GM18502 (cell line): ENCODE measurements around the gene CDC42EP2.

ENCODE experiments used
- ATAC-seq: cut with Tn5 transposase; IDR thresholded peaks from one replicate; pipeline ENCODE4 v1.9.1; 2021; ENCODE audit warnings: mild to moderate bottlenecking; ENCODE audit not compliant: unreplicated experiment, poor library complexity

The CDC42EP2 gene

DNA sequence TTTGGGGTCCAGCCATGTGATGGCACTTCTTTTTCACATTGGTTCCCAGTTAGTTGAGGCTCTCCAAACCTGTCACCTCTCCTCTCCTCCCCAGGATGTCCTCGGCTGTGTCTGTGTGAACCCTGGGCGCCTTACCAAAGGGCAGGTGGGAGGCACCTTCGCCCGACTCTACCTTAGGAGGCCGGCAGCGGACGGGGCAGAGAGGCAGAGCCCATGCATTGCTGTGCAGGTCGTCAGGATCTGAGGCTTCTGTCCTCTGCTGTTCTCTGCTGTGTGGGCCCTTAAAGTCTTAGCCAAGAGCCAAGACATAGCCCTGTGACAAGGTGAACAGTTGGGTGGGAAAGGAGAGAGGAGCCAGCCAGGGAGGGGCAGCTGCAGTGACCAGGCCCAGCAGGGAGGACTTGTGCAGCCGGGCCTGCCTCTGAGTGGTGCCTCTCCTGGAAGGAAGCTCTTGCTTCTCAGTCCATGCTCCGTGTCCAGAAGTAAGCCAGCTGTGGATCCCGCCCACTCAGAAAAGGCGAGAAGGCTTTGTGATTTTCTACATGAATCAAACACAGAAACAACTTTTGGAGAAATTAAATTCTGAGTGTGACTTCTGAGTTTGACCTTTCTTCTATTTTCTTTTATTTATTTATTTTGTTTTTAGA, 17.5 kb upstream of the CDC42EP2 start:
- ATAC-seq: no peak

DNA sequence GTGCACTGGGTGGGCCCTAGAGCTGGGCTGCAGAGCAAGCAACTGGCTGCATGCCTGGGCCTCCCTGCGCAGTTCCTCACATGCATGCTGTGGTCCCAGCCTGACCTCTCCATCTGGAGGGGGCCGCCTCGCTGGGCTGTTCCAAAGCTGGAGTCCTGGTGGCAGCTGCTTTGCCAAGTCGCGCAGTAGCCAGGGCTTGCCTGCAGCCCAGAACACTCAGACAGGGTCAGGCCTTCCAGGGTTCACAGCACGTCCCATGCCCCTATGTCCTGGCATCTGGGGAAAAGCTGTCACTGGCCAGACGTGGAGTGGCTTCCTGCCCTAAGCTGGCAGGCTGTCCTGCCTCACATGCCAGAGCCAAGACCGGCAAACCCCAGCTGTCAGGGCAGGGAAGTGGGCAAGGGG, 16.5 kb upstream of the CDC42EP2 start:
- ATAC-seq: no peak

DNA sequence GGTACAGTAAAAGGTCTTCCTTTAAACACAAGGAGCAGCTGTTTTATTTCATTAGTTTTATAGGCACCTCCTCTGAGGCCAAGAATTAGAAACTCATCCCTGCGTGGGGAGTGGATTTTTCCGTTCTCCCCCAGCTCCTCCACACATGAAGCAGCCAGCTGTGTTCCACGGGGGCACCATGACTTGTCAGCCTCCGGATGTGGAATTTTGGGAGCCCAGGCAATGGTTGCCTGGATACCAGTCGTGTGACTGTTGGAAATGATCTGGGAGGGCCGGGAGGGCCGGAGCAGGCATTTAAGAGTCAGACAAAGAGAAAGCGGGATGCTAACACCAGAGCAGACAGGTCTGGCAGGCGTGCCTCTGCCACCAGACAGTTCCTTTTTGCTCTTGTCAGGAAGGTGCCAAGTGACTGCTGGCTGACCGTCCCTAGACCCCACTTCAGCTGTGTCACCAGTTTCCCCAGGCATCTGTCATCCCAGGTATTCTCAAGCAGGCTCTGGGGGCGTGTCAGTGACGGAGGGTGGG, 15.9 kb upstream of the CDC42EP2 start:
- no peak for ATAC-seq

DNA sequence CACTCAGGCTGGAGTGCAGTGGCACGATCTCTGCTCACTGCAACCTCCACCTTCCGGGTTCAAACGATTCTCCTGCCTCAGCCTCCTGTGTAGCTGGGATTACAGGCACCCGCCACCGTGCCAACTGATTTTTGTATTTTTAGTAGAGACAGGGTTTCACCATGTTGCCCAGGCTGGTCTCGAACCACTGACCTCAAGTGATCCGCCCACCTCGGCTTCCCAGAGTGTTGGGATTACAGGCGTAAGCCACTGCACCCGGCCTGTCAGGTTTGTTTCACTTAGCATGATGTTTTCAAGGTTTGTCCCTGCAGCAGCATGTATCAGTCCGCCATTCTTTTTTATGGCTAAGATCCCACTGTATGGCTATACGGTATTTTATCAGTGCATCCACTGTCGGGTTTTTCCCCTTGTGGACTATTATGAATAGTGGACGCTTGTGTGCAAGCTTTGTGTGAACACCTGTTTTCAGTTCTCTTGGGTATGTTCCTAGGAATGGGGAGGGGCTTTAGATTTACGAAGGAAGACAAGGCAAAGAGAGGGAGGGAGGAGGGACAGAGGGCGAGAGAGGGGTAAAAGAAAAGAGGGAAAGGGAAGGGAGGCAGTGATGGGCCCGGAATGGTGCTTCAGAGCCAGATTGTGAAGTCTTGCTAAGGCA, 13.9 kb upstream of the CDC42EP2 start:
- ATAC-seq: no peak

DNA sequence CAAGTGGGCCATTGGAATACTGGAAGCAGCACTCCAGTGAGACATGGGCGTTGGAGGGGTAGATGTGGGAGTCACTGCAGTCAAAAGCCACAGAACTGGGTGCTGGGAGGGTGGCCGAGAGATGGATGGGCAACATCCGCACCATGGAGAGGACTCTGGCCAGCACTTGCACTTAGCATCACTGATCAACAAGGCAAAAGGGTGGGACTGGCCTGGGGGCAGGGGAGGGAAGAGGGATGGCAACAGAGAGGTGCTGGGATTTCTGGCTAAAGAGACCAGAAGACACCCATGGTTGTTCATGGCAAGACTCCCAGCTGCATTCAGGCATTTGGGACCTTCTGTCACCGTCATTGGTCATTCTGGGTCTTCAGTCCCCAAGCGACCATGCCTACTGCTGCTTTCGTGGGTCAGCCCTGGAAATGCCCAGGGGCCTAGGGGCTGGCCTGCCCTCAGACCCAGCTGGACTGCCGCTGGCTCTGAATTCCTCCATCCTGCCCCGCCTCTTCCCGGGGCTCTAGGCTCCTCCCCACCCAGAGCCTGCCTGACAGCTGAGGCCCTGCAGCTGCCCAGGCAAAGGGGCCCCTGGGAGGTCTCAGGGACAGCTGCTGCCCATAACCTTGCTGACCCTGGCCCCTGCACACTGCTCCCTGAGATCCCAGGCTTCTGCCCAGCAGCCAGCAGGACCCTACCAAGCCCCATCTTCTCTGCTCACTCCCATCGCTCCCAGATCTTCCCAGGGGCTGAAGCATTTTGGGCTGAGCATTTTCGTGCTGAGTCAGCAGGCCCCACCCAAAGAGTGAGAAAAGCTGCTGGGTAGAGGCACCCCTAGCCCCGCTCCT, 13.0 kb upstream of the CDC42EP2 start:
- no peak for ATAC-seq

DNA sequence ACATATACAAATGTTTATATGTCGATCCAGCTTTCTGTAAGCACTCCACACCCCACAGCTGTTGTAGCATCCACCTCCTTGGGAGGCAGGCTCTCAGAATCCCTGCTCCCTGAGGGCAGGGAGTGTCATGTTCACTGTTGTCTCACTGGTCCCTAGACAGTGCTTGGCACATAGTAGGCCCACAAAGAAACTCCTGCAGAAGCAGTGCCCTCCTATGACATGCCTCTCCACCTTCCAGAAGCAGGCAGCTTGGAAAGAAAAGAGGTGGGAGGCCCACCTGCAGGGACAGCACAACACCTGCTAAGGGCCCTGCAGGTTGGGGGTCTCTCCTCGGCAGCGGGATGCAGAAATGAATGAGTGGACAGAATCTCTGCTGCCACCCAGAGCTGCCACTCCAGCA, 11.1 kb upstream of the CDC42EP2 start:
- ATAC-seq: no peak

DNA sequence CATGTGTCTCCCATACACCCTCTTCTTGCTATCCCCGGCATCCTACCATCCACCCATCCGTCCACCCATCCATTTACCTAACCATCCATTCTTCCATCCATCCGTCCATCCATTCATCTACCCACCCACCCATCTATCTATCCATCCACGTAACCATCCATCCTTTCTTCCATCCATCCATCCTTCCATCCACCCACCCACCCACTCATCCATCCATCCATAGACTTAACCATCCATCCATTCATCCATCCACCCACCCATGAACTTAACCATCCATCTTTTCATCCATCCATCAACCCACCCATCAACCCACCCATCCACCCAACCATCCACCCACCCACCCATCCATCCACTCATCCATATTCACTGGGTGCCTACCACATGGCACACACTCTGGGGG, 10.6 kb upstream of the CDC42EP2 start:
- ATAC-seq: no peak

DNA sequence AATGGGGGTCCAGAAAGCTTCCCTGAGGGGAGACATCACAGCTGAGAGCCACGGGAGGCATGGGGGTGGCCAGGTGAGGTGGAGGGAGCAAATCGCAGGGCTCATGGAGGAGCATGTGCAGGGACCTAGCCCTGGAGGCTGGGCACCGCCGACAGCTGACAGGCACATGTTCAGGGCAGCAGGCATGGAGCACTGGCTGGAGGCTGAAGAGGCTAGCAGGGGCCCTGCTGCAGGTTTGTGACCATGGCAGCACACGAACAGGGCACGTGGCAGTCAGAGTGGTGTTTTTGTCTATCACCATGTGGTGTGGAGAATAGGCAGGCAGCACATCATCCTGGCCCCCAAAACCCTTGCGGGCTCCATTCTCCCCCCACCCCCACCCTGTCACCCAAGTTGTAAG, 10.1 kb upstream of the CDC42EP2 start:
- no peak for ATAC-seq

DNA sequence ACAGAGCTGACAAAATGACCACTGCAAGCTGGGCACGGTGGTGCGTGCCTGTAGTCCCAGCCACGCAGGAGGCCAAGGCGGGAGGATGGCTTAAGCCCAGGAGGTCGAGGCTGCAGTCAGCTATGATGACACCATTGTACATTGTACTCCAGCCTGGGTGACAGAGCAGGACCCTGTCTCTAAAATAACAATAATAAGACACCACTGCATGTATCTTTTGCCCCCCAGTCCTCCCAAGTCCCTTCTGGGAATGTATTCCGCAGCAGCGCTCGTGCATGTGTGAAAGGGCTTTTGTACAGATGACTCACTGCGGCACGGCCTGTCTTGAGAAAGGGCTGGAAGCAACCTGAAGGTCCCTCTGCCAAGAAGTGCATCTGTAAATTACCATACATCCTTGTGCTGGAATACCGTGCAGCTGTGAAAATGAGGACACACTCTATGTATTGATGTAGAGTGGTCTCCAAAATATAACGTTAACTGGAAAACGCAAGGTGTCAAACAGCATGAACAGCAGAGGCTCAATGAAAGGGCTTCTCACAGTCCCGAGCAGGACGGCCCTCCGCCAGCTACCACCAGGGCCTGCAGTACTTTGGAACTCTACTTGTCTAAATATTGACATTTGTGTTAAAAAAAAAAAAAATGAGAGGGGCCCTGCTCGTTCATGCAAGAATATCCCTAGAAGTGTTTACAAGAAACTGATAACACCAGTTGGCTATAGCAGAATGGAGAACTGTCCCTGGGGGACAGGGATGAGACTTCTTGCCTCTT, 9.0 kb upstream of the CDC42EP2 start:
- ATAC-seq: no peak

DNA sequence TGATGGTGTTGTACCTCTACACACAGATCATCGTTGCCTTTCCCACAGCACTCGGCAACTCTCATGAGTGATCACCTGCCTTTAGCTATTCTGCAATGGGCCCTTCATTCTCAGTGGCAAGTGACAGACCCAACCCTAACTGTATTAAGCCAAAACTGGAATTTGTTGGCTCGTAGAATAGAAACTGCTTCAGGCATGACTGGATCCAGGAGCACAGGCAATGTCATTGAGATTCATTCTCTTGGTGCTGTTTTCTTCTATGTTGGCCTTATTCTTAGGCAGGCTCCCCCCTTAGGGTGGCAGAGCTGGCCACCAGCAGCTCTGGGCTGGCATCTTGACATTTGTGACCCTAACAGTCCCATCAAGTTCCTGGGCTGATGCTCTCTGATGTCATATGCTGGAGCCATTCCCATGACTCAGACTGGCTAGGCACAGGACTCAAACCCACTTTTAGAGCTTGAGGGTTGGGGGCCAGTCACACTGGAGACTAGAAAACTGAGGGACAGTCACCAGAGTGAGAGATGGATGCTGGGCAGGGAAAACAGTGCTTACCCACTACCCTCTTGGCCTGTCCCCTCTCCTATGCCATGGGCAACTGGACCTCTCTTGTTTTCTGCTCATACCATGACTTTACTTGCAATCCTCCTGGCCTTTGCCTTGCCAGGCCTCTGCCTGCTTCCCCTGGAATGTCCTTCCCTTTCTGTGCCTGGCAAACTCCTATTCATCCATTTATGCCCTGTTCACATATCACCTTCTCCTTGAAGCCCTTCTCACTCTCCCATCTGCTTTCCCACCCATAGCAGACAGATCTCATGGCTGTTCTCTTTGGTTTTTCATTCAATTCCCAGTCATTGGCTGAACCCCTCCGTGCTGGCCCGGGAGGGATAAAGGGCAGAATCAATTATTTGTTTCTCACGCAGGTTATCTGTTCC, 7.1 kb upstream of the CDC42EP2 start:
- no peak for ATAC-seq

DNA sequence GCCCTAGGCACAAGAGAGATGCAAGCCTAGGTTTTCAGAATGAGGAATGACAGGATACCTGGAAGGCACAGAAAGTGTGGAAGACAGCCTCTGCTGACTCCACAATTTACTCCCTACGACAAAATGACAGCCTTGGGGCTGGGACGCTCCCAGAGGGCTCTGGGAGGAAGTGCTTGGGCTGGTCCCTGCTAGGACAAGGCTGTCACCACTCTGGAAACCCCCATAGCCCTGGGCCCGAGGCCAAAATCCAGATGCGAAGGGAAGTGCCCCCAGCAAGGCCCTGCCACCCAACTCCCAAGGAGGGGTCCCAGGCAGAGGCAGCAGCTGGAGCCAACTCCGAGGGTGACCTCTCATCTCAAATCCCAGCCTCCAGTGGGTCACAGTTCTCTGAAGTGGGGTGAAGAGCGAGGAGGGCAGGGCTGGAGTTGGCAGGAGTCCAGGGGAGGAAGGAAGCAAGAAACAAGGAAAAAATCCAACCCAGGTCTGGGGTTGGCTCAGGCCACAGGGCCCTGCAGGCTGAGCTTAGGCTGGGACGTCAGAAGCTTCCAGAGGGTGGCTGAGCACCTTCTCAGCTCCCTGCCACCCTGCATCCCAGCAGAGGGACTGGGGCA, 6.3 kb upstream of the CDC42EP2 start:
- ATAC-seq: no peak

DNA sequence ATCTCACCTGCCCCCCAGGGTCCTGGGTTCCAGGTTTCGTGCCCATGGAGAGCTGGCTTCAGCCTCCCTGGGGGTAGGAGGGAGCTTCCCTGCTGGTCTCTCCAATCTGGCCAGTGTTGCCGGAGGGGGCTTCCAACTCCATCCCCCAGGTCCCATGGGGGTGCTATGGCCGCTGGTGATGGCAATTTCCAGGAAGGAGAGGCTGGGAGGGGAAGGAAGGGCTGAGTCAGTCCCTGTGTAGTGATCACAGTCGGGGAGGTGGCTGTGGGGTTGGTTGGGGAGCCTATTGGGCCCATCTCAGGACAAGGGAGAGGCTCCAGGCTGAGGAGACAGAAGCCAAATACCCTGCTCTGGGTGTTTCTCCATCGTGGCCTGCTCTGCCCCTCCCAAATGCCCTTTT, 5.7 kb upstream of the CDC42EP2 start:
- no peak for ATAC-seq

DNA sequence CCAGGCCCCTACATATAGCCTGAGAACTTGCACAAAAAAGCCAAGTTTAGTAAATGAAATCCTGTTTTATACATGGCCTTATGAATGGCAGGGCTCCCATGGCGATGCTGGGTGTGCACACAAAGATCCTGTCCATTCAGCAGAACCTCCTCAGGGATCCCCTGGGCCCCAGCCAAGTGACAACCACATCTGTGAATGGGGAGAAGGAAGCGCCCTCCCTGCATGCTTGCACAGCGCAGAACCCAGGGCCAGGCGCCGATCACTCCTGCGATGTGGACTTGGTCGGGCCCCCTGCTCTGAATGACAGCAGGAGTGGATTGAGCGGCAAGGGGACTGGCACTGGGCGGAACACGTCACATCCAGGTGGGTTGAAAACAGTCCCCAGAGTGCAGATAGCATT, 4.5 kb upstream of the CDC42EP2 start:
- no peak for ATAC-seq

DNA sequence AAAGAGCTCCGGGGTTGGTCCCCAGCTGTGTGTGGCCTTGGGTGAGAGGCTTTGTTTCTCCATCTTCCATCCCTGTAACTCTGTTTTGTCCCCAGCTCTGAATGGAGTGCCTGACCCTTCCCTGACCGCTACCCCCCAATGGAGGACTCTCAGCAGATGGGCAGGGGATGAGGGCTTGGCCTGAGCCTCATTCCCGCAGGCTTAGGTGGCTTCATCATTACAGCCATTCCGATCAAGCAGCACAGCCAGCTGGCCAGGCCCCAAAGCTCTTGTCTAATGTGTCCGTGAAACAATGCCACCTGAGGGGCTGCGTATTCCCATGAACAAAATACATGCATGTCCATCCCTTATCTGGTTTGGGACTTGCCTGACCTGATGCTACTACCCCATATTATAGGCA, 3.9 kb upstream of the CDC42EP2 start:
- ATAC-seq: no peak

DNA sequence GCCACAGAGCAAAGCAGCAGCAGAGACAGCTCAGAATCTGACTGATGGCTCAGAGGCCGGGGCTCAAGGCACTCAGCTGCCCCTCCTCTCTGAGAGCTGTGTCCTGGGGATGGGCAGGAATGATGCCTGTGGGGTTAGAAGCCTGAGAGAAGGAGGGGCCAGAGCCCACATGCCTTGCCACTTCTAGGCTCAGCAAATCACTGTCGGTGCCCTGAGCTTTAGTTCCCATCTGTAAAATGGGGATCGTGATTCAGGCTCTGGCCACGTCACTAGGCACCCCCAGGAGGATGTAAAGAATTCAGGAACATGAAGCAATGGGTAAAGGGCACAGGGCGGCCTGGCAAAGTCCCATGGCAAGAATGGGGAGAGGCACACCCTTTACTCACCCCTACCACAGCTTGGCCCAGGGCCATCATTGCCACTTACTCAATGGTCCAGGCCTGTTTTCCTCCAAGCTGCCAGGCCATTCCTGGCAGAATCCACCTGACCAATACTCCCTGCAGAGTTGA, 3.4 kb upstream of the CDC42EP2 start:
- no peak for ATAC-seq

DNA sequence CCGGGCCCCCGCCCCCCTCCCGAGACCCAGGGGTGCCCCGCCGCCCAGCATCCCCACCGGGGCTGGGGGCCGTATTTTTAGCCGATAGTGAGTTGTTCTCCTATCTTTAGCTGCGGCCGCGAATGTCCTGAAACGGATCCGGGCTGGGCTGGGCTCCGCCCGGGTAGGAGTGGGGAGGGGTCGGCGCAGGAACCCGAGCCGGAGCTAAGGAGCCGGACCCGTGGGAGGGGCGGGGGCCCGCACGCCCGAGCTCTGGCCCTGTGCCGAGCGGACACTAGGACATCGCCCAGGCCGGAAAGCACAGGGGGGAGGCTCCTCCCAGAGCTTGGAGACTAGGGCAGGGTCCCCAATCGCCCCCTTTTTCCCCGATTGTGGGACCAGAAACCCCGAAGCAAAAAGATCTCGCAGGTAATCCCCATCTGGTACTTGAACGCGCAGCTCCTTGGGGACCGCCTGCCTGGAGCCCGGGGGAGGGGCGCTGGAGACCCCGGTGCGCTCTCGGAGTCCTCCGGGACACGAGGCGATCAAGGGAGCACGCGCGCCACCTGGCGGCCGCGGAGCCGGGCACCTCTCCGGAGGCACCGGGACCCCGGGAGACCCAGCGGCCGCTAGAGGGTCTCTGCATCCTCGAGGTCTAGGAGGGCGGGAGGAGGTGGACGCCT, 669 bp downstream of the CDC42EP2 start:
- ATAC-seq: peak; percentile 8

DNA sequence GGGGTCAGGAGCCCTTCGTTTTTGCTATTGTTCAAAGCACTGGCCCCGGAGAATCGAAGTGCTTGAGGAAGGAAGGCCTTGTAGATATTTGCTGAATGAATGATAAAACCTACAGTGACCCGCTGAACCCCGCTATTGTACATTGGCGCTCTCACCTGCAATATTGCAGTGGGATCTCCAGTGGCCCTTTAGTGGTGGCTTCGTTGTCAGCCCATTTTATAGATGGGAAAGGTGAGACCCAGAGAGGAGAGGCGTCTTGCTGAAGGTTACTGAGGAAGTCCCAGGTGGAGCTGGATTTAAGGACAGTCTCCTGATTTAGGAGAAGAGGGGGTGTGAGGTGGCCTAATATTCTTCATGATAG, 1.2 kb downstream of the CDC42EP2 start:
- ATAC-seq: no peak

DNA sequence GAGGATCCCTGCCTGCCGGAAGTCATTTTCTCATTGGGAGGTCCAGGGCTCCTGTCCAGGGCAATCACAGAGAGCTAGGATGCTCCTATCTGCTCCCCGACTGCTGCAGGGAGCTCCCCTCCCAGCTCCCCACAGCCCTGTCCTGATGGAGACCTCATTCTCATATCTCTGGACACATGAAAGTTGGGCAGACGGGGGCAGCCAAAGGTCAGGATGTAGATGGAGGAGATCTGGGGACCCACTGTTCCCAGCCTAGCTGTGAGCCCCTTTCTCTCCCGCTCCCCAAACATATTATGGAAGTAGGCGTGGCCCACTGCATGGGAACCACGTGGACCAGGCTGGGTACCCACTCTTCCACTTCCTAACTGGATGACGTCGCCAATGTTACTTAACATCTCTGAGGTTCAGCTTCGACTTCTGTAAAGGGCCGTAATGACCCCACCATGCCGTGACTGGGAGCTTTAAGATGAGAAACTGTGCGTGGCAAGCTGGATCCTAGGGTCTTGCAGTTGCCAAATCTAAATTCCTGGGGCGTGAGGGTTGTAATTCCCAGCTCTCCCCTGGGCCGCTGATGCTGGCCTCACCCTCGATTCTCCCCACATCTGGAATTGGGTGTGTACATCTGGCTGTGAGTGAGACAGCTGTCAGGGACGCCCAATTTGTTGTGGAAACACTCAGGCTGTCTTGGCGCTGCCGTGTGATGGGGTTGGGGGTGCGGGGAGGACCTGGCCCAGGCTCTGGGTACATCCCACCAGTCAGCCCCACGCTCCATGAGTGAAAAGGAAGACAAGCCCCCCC, 1.8 kb downstream of the CDC42EP2 start:
- ATAC-seq: no peak
